ENCODE results near the gene ZSCAN22.
A peak's percentile ranks its signal among the peaks of the same experiment; 100 is the strongest.
"Not testable (repeated sequence)": the region's sequence is repeated elsewhere in the genome, so short reads cannot be mapped to it uniquely, and the experiment has no call there.

The ZSCAN22 gene

GRCh38 chr19:58352760-58353671 lies 26.2 kb downstream of the ZSCAN22 start, which contains the start of gene A1BG:
A1BG (minus strand) TSS chr19:58353492; CDS start chr19:58353437, 55 bp downstream.
- DNase-seq: no peak

GRCh38 chr19:58353717-58354477 lies 27.1 kb downstream of the ZSCAN22 start:
- DNase-seq: no peak

GRCh38 chr19:58354478-58355030 lies 27.8 kb downstream of the ZSCAN22 start:
- DNase-seq: no peak

GRCh38 chr19:58355215-58355796 lies 28.5 kb downstream of the ZSCAN22 start:
- DNase-seq: no peak

GRCh38 chr19:58355908-58356765 lies 29.3 kb downstream of the ZSCAN22 start:
- peak in 1 of 2 donors; percentile 27 for DNase-seq

GRCh38 chr19:58356766-58357480 lies 30.1 kb downstream of the ZSCAN22 start:
- DNase-seq: no peak

- DNase-seq: no peak
Observed at GRCh38 chr19:58357481-58358145, 30.8 kb downstream of the ZSCAN22 start.

GRCh38 chr19:58361900-58362271 lies 35.1 kb downstream of the ZSCAN22 start:
- DNase-seq: peak; percentile 36 to 39

GRCh38 chr19:58362272-58362994 lies 35.6 kb downstream of the ZSCAN22 start, which contains the start of gene ZNF497:
ZNF497 (minus strand) TSS chr19:58362751; CDS start chr19:58357635, 5,116 bp downstream.
- peak; percentile 95 to 96 for DNase-seq

GRCh38 chr19:58364146-58364545 lies 37.4 kb downstream of the ZSCAN22 start:
- DNase-seq: no peak

- no peak for DNase-seq
Observed at GRCh38 chr19:58366585-58367430, 40.0 kb downstream of the ZSCAN22 start.

GRCh38 chr19:58367698-58368454 lies 41.1 kb downstream of the ZSCAN22 start:
- DNase-seq: no peak

GRCh38 chr19:58368561-58369360 lies 42.0 kb downstream of the ZSCAN22 start:
- DNase-seq: no peak

GRCh38 chr19:58372311-58373133 lies 45.7 kb downstream of the ZSCAN22 start:
- no peak for DNase-seq

GRCh38 chr19:58374200-58374599 lies 47.4 kb downstream of the ZSCAN22 start:
- DNase-seq: no peak

- DNase-seq: not testable (repeated sequence)
Observed at GRCh38 chr19:58376724-58377123, 49.9 kb downstream of the ZSCAN22 start.
